Activated naive CD4-positive, alpha-beta T cell (primary cell): ENCODE data around the gene MAS1.
"Not testable (repeated sequence)": the region's sequence is repeated elsewhere in the genome, so short reads cannot be mapped to it uniquely, and the experiment has no call there.

Experiments used
- DNase-seq, 4 experiments: peaks; one replicate each; lab custom pipeline; 2025; lab: John Stamatoyannopoulos, UW

MAS1 gene

DNA sequence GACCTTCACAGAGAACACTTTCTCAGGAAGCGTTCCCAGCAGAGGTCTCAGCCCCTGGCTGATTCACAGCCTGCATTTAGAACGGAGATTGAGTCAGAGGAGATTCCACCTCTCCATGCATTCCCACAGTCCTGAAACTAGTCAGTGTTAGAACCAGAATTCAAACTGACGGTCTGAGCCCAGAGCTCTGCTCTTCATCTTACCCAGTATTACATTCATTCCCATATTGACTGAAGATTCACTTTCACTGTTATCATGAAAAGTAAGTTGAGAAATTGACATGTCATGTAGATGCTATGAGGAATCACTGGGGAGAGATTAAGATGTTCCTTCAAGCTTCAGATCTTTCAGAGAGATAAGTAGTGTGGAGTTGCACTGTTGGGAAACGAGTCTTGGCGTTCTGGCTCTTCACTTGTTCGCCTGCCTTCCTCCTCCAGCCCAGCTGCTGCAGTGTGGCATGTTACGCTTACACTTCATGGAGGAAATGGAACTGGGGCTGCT lies 28.3 kb downstream of the MAS1 start:
- no peak for DNase-seq

DNA sequence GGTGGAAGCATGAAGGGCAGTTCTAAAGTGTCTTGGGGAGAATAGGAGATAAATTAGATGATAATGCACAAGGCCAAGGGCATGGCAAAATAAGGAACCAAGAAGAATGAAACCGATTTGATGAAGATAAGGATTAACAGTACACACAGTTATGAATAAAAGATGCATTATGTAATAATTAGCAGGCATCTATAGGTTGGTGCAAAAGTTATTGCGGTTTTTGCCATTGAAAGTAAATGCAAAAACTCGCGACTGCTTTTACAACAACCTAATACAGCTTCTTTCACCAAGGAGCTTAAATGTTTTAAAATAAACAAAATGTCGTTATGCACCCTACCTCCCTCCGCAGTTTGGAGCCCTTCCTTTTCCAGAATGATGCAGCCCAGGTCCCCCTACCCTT lies 29.0 kb downstream of the MAS1 start:
- no peak for DNase-seq

DNA sequence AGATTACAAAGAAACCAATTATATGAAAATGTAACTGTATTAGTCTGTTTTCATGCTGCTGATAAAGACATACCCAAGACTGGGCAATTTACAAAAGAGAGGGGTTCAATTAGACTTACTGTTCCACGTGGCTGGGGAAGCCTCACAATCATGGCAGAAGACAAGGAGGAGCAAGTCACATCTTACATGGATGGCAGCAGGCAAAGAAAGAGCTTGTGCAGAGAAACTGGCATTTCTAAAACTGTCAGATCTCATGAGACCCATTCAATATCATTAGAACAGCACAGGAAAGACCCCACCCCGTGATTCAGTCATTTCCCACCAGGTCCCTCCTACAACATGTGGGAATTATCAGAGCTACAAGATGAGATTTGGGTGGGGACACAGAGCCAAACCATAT lies 33.4 kb downstream of the MAS1 start:
- DNase-seq, result not testable (repeated sequence)

DNA sequence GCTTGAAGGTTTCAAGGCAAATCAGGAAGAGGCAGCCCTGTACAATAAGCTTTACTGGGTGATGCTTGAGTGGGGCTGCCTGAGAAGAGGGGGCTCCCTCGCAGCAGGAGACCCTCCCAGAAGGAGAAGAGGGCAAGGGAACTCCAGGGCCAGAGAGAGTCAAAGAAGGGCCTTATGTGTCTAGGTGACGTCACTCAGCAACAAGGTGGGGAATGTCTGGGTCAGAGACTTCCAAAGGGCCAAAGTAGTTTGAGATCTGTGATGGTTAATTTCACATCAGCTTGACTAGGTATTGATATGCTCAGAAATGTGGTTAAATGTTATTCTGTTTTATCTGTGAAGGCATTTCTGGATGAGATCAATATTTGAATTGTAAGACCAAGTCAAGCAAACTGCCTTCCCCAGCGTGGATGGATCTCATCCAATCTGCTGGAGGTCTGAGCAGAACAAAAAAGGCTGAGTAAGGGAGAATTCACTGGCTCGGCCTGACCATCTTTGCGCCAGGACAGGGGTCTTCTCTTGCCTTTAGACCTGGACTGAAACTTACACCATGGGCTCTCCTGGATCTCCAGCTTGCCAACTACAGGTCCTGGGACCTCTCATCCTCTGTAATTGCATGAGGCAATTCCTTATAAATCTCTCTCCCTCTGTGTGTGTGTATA lies 35.9 kb downstream of the MAS1 start:
- DNase-seq, result no peak

DNA sequence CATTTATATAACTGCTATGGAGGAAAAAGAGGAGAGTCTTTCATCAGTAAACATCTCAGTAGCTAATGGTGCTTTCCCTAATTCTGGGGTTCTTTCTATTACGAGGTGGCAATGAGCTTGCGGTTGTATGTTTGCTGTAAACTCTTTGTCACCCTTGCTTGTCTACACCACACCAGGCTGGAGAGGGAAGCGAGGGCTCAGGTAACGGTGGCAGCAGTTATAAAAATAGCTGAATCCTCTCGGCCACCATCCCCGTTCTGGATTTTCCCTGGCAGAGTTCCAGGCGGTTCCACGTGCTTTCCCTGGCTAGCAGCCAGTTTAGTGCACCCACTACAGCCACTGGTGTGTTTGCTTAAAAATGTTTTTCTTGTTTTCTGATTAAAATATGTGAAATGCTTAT lies 39.0 kb downstream of the MAS1 start:
- DNase-seq, result no peak

DNA sequence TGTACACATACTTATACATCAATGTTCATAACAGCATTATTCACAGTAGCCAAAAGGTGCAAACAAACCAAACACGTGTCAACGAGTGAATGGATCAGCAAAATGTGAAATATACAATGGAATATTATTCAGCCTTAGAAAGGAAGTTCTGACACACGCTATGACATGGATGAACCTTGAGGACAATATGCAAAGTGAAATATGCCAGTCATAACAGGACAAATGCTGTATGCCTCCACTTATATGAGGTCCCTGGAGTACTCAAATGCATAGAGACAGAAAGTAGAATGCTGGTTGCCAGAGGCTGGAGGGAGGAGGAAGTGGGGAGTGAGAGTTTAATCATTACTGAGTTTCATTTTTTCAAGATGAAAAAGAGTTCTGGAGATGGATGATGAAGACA lies 40.3 kb downstream of the MAS1 start:
- no peak for DNase-seq

DNA sequence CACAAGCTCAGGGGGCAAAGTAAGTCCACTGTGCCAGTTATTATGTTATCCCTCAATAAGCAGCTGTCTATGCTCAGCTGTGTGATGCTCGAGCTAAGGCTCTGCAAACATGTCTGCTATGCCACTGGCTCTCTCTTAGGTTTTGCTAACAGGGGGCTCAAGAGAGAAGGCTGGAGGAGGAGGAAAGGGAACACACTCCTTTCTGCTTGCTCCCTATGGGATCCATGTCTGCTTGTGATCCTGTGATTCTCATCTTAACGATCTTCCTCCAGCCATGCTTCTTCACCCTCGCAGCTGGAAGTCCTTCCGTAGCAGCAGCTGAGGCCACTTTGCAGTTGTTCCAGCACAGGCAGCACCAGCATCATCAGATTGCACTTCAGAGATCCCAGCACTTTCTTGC lies 41.1 kb downstream of the MAS1 start:
- DNase-seq, result no peak

DNA sequence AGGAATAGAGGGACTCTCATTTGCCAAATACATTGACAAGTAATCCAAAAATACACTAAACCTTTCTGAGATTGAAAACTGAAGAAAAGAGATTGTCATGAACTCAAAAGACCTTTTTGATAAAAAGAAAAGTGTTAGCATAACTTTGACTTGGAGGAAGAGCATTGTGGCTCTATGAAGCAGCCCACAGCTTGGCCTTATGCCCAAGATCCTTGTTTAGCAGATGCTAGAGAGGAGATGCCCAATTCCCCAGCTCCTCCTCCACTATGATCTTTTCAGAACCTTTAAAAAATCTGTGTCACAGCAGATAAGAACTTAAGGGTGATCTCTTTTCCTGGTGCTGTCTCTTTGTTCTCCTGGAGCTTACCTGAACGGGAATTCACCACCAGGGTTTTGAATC lies 42.3 kb downstream of the MAS1 start:
- DNase-seq, result no peak

DNA sequence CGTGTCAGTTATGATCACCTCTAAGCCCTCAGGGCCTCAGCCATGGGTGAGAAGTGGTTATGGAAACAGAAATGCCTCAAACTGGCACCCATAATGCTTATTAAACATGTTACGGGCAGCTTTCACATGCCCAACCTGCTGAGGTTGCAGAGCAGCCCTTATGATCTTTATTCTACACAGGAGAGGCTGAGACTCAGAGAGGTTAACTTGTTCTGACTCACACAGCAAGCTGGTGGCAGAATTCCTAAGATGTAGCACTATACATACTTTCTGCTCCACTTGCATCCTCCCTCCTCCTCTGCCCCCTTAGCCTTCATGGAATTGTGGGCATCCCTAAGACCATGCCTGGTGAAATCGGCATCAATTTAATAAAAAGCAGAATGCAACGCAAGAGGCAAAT lies 43.4 kb downstream of the MAS1 start:
- DNase-seq, result no peak

DNA sequence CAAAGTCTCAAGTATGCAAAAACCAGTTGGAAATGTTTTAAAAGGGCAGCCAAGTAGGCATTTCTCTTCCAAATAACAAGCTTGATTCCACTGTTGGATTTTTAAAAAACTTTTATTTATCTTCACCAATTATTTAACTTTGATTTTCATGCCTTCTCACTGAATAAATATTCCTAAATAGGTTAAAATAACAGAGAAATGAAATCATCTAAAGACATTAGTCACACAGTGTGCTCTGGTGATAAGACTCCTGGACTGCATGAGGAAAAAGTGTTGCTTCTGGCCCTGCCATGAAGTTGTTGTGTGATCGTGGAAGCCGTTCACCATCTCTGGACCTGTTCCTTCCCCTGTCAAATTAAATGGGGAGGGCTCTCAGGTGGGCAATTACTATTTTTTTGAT lies 44.3 kb downstream of the MAS1 start:
- DNase-seq, result no peak

DNA sequence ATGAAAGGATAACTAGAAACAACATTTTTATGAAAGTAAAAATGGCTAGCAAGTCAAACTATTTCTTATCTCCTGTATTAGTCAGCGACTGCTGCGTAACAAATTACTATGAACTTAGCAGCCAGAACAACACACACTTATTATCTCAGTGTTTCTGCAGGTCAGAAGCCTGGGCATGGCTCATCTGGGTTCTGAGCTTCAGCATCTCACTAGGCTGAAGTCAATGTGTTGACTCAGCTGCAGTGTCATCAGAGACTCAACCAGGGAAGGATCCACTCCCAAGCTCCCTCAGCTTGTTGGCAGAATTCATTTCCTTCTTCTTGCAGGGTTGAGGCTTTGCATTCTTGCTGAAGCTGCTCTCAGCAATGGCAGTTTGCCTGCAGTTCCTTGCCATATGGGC lies 44.8 kb downstream of the MAS1 start:
- no peak for DNase-seq

DNA sequence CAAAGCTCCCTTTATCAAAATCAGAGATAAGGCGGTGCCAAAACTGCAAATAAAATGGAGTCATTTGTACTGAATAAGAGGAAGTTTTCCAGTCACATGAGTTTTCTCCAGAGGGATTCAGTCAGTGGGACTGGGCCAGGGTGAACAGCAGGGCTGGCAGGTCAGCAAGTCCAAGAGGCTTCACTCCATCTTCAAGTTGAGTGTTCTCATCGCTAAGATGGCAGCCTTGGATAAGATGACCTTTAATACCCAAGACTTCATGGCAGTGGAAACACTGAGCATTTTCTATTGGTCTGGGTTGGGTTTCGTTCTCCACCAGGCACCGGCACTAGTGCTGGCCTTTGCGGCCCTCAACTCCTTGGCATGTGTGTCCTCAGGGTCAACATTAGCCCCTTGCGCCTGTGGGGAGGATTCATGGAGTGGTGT lies 48.8 kb downstream of the MAS1 start:
- DNase-seq, result no peak
